HG02970 (cell line): ENCODE measurements around the gene USP49.

Experiments used
- ATAC-seq: cut with Tn5 transposase; IDR thresholded peaks from one replicate; pipeline ENCODE4 v1.9.1; 2021; ENCODE audit warnings: mild to moderate bottlenecking, moderate library complexity, moderate number of reproducible peaks; ENCODE audit not compliant: unreplicated experiment, low FRiP score

USP49 gene

DNA sequence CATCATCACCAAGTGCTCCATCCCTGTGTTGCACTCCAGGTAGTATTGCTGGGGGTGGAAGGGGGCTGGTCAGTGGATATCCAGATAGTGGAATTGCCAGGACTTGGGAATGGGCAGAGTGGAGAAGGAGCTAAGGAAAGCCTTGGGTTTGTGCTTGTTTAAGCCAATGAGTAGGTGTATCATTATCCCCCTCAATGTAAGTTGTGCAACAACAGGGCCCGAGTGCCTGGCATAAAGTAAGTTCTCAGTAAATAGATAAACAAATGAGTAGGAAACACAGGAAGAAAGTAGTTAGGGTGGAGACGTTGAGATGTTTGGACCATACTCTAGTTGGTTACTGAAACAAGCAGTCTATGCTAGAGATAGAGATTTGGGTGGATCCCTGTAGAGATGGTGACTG is 36.6 kb upstream of the USP49 start:
- no peak for ATAC-seq

DNA sequence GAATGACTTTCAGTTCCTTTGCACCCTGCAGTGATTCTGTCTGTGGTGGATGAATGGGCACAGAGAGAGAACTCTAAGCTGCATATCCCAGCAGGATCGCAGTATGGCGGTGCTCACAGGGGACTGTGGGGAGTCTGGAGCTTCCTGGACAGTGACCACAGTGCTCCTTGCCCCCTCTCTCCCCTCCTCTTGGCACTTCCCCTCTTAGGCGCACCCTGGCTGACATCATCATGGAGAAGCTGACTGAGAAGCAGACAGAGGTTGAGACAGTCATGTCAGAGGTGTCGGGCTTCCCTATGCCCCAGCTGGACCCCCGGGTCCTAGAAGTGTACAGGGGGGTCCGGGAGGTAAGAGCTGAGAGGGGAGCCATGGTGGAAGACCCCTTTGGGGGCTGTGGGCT is 34.7 kb upstream of the USP49 start:
- ATAC-seq, result no peak

DNA sequence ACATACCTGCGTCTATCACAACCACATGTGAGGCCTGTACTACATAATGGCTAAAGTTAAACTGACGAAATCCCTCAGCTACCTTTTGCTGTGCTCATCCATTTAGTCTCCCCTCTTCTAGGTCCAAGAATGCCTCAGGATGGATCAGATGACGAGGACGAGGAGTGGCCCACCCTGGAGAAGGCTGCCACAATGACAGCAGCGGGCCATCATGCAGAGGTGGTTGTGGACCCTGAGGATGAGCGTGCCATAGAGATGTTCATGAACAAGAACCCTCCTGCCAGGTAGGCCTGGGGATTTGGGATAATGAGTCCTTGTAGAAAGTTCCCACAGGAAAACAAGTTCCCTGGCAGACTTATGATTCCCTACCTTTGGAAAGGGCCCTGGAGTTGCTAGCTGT is 32.1 kb upstream of the USP49 start:
- no peak for ATAC-seq

DNA sequence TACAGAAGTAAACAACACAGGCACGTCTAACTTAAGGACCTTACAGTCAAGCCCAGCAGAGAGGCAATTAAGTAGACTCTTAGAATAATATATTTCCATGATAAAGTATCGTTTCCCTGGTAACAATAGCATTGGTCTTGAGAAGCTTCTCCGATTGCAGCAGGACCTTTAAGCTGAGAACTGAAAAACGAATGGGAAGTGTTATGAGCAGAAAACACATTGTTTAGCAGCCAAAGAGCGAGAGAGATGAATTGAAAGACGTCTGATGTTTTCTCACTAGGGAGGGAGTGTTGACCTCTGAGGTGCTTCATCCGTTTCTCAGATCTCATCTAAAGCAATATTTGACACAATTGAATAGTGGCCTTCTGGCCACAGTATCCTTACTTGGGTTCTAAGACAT is 27.0 kb upstream of the USP49 start:
- ATAC-seq, result no peak

GRCh38 chr6:41921712-41921998 is 26.5 kb upstream of the USP49 start:
- ATAC-seq, result no peak

DNA sequence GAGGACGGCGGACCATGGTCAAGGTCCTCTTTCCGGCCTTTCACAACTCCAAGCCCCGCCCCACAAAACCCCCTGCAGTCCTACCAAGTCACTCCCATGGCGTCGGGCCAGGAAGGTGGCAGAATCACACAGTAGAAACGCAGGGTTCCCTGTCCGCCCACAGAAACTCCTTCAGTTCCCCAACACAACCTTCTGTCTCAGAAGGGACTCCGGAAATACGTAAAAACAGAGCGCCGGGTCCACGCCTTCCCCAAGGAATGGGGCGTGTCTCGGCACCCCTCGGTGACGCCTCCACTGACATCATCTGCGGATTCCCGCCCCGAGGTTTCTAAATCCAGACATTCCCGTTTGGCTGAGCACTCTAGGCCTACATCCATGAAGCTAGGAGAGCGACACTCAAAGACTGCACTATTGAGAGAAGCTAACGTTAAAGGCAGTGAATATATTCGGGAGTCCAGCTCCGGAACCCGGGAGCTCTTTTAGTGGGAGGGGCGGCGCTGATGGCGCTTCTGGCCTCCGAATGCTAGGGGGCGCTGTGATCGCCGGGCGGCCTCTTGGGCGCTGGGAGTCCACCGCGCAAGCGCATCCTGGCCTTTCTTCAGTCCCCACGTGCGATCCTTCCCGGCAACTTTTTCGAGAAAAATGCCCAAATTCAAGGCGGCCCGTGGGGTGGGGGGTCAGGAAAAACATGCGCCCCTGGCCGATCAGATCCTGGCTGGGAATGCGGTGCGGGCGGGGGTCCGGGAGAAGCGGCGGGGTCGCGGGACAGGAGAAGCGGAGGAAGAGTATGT is 25.9 kb upstream of the USP49 start, which contains the start of the genes BYSL and MED20:
BYSL (plus strand) TSS at position 579 of the 791 bp plus-strand sequence; CDS start at position 643, 64 bp downstream.
MED20 (minus strand) TSS at position 219 of the 791 bp plus-strand sequence; CDS start at position 98, 121 bp downstream.
- peak; percentile 91 for ATAC-seq

GRCh38 chr6:41917528-41917927 is 22.4 kb upstream of the USP49 start:
- no peak for ATAC-seq

DNA sequence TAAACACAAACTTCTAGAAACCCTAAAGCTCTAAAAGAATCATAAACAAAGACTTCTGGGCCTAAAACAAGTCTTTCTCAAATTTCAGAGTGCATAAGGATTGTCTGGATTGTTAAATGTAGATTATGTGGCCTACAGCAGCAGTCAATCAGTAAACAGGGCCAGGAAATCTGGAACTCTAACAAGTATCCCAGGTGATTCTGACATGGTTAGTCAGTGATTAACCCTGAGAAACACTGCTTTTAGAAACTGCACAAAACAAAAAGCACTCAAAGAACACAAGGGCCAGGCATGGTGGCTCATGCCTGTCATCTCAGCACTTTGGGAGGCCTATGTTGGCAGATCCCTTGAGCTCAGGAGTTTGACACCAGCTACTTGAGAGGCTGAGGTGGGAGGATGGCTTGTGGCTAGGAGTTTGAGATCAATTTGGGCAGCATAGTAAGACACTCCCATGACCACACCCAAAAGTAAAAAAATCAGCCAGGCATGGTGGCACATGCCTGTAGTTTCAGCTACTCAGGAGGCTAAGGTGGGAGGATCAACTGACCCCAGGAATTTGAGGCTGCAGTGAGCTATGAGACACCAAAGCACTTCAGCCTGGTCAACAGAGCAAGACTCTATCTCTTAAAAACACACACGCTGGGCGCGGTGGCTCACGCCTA is 19.8 kb upstream of the USP49 start:
- ATAC-seq, result no peak

DNA sequence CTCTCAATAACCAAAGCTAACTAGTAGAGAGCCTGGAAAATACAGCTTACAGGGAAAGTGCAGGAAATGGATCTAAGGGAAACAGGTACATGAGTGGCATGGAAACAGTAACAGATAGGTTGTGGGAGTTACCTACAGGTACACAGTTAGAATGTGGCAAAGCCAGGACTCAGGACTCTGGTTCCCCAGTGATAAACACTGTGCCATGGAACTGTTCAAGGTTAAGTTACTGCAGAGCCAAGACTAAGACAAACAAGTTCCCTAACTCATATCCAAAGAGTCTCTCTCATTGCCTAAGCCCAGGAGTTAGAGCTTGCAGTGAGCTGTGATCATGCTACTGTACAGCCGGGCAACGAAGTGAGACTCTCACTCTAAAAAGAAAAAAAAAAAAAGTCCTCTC is 19.2 kb upstream of the USP49 start:
- no peak for ATAC-seq

- ATAC-seq, result no peak
These were observed 14.6 kb upstream of the USP49 start for GRCh38 chr6:41909727-41910126.

DNA sequence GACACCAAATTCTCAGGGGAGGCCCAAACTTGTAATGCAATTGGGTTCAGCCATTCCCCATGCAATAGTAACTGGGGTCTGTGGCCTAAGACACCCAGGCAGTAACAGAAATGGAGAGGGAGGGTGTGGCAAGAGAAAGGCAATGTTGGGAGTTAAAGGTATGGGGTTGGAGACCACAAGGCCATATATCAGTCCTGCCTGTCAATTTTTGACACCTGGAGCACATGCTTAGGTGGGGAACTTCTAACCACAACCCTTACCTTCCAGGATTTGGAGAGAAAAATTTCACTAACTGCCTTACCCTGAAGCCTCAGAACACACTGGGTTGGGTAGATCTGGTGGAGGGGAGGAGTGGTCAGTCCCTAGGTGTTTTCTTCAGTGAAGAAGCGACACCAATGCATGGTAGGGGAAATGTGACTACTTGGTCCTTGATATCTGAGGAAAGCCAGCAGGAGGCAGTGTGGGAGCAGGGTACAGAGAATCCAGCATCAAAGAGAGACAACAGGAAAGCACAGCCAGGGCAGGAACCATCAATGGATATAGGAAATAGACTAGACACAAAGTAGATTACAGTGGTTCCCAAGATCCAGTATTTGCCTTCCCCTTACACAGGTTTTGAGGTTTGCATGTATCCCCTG is 6.8 kb upstream of the USP49 start:
- no peak for ATAC-seq

GRCh38 chr6:41900861-41901260 is 5.7 kb upstream of the USP49 start:
- no peak for ATAC-seq

DNA sequence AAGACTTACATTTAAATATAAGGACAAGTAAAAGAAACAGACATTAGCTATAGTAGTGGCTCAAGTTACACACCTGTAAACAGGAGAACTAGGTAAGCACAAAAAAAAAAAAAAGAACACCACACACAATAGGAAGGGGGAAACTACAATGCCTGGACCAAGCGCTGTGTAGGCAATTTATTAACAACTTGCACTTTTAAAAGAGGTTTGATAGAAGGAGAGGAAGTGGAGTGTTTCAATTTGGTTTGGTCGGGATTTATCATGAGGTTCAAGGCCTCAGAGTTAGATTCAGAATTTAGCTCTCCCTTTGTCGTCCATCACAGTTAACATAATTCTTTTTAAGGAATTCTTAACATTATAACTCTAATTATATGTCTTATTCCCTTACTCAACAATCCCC is 1.1 kb upstream of the USP49 start:
- no peak for ATAC-seq

GRCh38 chr6:41894366-41895299 is 542 bp downstream of the USP49 start:
- ATAC-seq, result peak; percentile 31

DNA sequence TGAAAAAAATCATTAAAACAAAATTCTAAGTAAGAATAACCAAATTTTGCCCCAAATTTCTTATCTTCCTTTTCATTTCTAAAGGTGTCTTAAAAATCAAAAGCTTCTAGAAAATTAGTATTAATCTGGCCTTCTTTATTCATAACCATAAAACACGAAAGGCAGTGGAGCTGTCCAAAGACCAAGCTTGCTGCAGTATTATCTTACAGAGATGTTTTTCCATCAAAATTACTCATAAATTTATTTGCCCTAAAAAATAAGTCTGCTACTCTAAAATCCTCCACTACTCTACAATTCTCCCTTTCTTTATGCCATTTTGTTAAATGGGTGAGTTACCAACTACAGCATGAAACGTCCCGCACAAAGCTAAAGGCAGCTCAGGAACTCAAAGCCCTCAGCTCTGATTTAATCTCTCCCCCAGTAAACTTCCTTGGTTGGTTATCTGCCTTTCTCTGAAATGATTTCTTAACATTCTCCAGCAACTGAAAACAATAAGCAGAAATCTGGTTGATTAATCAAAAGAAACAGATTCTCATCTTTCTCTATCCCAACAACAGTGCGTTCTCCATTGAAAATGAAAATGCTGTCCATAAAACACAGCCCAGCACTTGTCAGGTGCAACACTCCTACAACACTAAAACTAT is 2.1 kb downstream of the USP49 start:
- ATAC-seq, result no peak

DNA sequence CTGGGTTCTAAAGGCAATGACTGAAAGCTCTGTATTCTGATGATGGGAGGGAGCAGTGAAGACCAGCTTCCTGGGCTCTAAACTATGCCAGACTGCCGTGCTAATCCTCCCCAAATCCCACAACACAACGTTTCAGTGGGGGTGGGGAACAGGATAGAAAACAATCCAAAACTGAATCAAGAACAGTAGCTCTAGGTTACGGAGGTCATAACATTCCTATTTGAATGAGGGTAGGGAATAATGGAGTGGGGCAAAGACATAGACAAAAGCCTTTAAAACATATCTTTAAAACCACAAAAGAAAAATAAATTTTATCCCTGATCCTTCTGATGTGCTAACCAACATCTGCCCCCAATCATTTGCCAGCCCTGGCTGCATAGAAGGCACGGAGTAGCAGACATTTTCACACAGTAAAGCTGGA is 7.8 kb downstream of the USP49 start:
- ATAC-seq, result no peak

DNA sequence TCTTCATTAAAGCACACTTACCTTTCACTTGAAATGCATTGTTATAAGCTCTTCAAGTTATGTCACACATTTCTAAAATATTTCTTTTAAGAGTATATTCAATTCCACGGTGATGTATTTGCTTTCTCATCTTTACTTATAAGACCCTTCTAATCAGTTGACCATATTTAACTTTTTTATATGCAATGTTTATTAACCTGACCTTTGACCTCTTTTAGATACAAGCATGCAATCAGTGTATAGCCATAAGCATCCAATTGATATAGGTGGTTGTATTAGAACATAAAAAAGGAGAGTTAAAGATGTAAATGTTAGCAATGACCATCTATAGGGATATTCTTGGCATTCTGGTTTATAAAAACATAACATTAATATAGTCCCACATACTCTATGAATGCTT is 9.2 kb downstream of the USP49 start:
- ATAC-seq, result no peak

DNA sequence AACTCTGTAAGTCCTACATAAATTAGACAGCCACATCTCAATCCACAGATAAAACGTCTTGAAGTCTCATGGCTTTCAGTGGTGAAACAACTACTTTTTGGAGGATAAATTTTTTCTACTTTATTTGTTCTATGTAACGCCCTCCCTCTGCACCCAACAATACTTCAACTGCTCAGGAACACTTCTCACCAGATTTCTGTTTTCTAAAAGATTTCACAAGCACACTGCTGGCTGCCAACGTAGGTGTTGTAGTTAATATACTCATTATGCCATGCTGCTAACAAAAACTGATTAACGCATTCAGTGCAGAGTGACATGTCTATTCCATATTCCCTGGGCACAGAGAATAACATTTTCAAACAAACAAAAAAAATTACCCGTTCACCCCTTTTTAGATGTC is 10.2 kb downstream of the USP49 start:
- ATAC-seq, result no peak

DNA sequence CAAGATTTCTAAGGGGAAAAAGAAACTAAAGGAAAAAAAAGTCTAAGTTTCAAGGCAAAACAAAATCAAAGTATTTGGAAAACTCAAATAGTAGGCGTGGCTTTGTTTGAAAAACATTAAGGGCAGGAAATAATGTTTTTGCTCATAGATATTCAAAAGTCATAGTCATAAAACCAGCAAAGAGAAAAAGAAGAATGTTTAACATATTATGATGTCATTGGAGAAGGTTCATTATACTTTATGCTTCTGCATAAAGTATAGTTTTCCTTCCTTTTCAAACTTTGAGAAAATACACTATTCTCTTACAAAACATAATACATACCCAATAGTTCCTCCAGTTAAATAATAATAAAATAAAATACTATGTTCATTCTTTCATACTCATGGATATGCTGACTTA is 13.7 kb downstream of the USP49 start:
- ATAC-seq, result no peak

DNA sequence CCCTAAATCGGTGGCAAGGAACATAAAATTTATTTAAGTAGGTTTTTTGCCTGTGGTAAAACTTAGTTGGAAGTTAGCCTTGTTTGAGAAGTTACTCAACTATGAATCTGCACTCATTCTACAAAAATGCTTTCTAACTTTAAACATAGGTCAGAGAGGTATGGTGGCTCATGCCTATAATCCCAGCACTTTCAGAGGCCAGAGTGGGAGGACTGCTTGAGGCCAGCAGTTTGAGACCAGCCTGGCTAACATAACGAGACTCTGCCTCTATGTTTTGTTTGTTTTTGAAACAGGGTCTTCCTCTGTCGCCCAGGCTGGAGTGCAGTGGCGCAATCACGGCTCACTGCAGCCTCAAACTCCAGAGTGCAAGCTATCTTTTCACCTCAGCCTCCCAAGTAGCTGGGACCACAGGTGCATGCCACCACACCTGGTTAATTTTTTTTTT is 16.2 kb downstream of the USP49 start:
- ATAC-seq, result no peak
